Measurements from ENCODE around the gene ASS1.

The ASS1 gene

DNA sequence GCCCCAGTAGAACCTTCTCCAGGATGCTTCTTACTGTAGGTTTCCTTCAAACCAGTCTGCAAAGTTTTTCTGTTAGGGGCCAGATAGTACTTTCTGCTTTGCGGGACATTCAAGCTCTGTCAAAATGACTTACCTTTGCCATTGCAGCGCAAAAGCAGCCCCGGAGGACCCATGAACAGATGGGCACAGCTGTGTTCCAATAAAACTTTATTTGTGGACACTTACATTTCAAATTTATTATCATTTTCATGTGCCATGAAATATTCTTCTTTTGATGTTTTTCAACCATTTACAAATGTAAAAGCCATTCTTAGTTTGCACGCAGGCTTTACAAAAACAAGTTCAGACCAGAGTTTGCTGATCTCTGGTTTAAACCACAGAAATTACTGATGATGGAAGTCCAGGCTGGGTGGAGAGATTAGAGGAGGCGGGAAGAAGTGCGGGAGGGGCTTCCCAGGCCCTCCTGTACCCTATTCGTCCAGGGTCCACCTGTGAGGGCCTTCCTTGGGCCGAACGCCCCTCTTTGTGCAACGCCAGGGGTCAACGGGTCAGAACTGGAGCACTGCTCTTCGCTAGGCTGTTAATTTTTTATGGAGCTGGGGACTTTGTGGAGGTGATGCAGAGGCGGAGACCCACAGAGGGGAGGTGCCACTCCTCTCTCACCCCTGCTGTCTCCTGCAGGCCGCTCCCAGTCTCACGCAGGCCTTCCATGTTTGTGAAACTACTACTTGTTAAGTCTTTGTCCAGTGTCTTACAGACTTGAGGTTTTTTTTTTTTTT lies 7.6 kb upstream of the ASS1 start:
- no peak overlapping the region for H3K27ac ChIP-seq
- TF ChIP-seq, protein P1, sequence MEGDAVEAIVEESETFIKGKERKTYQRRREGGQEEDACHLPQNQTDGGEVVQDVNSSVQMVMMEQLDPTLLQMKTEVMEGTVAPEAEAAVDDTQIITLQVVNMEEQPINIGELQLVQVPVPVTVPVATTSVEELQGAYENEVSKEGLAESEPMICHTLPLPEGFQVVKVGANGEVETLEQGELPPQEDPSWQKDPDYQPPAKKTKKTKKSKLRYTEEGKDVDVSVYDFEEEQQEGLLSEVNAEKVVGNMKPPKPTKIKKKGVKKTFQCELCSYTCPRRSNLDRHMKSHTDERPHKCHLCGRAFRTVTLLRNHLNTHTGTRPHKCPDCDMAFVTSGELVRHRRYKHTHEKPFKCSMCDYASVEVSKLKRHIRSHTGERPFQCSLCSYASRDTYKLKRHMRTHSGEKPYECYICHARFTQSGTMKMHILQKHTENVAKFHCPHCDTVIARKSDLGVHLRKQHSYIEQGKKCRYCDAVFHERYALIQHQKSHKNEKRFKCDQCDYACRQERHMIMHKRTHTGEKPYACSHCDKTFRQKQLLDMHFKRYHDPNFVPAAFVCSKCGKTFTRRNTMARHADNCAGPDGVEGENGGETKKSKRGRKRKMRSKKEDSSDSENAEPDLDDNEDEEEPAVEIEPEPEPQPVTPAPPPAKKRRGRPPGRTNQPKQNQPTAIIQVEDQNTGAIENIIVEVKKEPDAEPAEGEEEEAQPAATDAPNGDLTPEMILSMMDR (IDR thresholded peaks at IDR 0.05): no peak
- no peak for TF ChIP-seq ZFX (IDR thresholded peaks at IDR 0.05; ENCODE audit: borderline replicate concordance)

DNA sequence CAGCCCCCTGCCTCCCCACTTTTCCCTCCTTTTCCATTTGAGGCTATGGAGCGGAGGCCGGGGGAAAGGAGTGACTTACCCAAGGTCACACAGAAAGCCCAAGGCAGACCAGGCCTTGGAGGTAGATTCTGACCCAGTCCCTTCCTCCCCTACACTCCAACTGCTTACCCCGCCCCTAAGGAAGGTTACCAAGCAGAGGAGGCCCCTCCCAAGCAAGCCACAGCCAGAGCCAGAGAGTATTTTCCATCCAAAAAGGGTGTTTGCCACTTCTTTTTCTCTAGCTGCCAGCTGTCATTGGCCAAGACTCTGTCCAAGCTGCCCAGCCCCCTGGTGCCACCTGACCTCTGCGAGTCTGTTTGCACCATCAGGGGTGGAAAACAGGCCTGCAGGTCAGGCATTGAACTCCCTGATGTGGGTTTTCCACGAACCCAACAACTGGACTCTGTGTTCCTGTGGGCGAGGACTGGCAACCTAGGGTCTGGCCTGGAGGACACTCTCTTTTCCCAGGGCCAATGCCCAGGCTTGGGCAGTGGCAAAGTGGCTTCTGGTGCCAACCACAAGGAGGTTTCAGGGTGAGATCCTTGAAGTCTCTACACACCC lies 6.3 kb upstream of the ASS1 start:
- no peak for TF ChIP-seq ZFX (IDR thresholded peaks at IDR 0.05; ENCODE audit: borderline replicate concordance)
- TF ChIP-seq, protein P1 (IDR thresholded peaks at IDR 0.05): no peak
- no peak overlapping the region for H3K27ac ChIP-seq

DNA sequence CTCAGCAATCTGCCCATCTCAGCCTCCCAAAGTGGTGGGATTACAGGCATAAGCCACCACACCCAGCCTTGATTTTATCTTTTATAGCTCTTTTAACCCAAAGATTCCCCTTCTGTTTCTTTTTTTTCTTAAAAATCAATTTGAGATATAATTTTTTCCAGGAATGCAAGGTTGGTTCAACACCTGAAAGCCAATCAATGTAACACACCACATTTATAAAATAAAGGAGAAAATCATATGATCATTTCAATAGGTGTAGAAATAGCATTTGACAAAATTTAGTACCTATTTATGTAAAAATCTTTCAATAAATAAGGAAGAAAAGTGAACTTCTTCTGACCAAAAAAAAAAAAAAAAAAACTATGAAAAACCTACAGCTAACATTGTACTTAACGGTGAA lies 3.7 kb upstream of the ASS1 start:
- TF ChIP-seq, protein P1 (IDR thresholded peaks at IDR 0.05): no peak
- no peak for TF ChIP-seq ZFX (IDR thresholded peaks at IDR 0.05; ENCODE audit: borderline replicate concordance)

DNA sequence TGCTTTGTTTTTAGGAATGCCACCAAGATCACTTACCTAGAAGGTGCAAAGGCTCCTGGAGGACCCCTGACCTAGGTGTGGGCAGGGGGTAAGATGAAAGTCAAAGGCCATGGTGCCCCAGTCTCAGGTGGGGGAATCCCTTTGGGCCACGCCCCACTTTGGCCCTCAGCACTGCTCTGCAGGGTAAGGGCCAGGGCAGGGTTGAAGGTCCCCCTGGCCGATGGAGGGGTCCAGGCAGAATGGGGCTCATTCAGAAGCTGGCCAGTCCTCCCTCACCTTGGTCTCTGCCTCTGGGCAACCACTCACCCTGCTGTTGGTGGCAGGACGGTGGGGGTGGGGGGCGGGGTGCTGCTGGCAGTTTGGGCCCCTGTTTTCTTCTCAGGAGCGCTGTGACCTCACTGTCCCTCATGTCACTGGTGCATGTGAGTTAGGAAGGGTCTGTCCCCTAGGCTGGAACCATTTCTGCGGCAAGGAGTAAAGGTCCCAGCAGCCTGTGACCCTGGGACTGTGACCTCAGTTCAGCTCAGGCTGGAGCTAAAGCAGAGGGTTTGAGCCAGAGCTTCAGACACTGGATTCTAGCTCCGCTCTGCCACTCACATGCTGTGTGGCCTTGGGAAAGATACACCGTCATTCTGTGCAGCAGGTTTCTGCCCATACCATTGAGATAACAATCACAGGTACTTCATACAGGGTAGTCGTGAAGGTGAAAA lies 1.9 kb upstream of the ASS1 start:
- TF ChIP-seq ZFX (IDR thresholded peaks at IDR 0.05; ENCODE audit: borderline replicate concordance): no peak
- TF ChIP-seq, protein P1 (IDR thresholded peaks at IDR 0.05): no peak
- H3K27ac ChIP-seq: no peak overlapping the region

More for the DNA sequence above, 3.7 kb upstream of the ASS1 start:
- H3K27ac ChIP-seq: no peak overlapping the region

DNA sequence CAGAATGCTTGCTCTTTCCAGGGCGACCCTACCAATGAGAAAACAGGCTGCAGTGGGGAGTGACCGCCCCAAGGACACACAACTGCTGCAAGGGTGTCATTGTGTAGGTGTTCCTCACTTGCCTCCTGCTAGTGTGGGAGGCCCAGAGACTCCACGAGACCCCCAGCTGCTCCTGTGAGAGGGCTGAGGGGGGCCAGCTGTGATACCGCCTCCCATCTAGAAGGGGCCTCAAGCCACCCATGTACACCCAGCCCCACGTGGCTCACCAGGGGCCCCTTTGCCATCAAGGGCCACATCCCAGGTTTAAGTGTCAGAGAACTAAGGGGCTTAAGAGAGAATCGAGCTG lies 1.3 kb upstream of the ASS1 start:
- no peak overlapping the region for H3K27ac ChIP-seq
- TF ChIP-seq, protein P1 (IDR thresholded peaks at IDR 0.05): no peak
- no peak for TF ChIP-seq ZFX (IDR thresholded peaks at IDR 0.05; ENCODE audit: borderline replicate concordance)

DNA sequence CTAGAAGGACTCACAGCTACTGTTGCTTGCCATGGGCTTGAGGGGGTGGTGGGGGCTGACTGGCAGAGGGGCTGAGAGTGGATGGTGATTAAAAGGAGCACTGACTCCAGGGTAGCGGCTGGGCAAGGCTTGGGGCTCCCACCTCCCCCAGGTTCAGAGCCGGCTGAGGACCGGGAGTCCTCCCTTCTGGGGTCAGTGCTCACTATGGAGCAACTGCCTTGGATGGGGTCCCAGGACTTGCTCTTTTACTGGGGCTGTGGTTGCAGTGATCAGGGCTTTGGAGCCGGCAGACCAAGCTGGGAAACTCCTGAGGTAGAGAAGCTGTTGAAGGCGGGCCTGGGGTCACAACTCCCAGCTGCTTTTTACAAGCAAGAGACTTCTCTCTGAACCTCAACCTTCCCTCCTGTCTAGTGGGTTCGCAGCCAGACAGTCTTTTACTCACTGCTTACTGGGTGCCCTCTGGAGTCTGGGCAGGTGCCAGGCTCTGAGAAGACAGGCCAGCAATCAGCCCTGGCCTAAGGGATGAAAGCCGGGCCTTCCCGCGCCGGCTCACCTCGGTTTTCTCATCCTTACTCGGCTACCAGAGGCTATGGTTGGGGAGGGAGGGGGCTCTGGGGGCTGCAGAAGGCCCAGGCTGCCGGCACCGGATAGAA lies 795 bp upstream of the ASS1 start:
- TF ChIP-seq, protein P1 (IDR thresholded peaks at IDR 0.05): no peak
- no peak overlapping the region for H3K27ac ChIP-seq
